ENCODE measurements around the gene DEPDC4. TPM values are rescaled to one million over a fixed set of nuclear protein-coding genes. Genes with fewer than 3 reads are reported as not detected.

Gene DEPDC4
- total and polyA plus RNA-seq, 2 of the 4 experiments (the other 2 are of a cell fraction) = 0.72 to 0.79 TPM

DNA sequence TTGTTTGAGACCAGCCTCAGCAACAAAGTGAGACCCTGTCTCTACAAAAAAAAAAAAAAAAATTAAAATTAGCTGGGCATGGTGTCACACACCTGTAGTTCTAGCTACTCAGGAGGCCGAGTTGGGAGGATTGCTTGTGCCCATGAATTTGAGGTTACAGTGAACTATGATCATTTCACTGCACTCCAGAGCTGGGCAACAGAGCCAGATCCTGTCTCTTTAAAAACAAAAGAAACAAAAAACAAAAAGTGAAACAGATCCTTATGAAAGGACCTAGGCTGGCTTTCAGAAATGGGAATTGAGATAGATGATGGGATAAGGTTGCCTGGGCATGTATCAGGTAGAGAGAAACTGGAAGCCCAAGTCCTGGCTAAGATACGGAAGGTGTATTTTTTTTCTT lies 52.4 kb downstream of the DEPDC4 start:
- Histone ChIP-seq H2BK15ac (ENCODE audit: low read depth, low read length) (no peak overlapping the region), H2AK9ac (replicated peaks; ENCODE audit: low read depth, low read length, poor library complexity) (no peak overlapping the region), H3K56ac (ENCODE audit: extremely low read depth, insufficient read depth, low read length) (no peak overlapping the region), H3K27ac (ENCODE audit: insufficient read depth, low read length) (no peak overlapping the region), H3K14ac (replicated peaks; ENCODE audit: low read depth, low read length) (no peak overlapping the region), H2AK5ac (ENCODE audit: low read depth, low read length) (no peak overlapping the region), H4K91ac (ENCODE audit: insufficient read depth, low read depth, low read length) (no peak overlapping the region), H2BK5ac (ENCODE audit: low read depth, low read length, poor library complexity, severe bottlenecking) (no peak overlapping the region), H3K9ac (ENCODE audit: low read depth, low read length) (no peak overlapping the region), H3K4ac (ENCODE audit: low read depth, low read length) (no peak overlapping the region), H2BK20ac (ENCODE audit: low read depth, low read length) (no peak overlapping the region), H3K79me1 (ENCODE audit: low read depth in 1 of 2, low read length in 2 of 2) (no peaks in the 10 kb centered on the region), H3K9me3 (ENCODE audit: control insufficient read depth, insufficient read depth, low read length) (no peaks in the 10 kb centered on the region), H3K4me2 (ENCODE audit: low read depth, low read length) (no peak overlapping the region), H4K8ac (ENCODE audit: low read depth in 2 of 2, low read length in 2 of 2) (no peak overlapping the region), H2BK120ac (ENCODE audit: low read depth, low read length) (no peak overlapping the region), H3K27me3 (ENCODE audit: control insufficient read depth, insufficient read depth, low read length) (no peaks in the 10 kb centered on the region), H3K23ac (ENCODE audit: low read depth, low read length) (no peak overlapping the region), H3K4me1 (ENCODE audit: control insufficient read depth, insufficient read depth, low read length) (no peaks in the 10 kb centered on the region), H4K5ac (ENCODE audit: low read depth, low read length) (no peak overlapping the region), H3K36me3 (ENCODE audit: control insufficient read depth, insufficient read depth, low read length) (peaks cover 22% of the 10 kb centered on the region), H3K9me1 (ENCODE audit: insufficient read depth, low read length) (peaks cover 4% of the 10 kb centered on the region; the same call in 1 of the 2 replicates), H2AFZ (replicated peaks; ENCODE audit: low read length, poor library complexity) (no peak overlapping the region), H4K20me1 (ENCODE audit: insufficient read depth, low read length) (no peaks in the 10 kb centered on the region), H3K18ac (ENCODE audit: low read depth, low read length) (no peak overlapping the region), H3K4me3 (ENCODE audit: insufficient read depth, low read depth, low read length) (no peak overlapping the region)
- BruUV-seq (replicated peaks) = no TSS peak
- ChIA-PET CTCF (interaction anchor here (0.6 to 1.4 kb wide), 2 partner anchors 12 to 138 kb away, joined by 3 read pairs; no protein-coding TSS in a partner anchor), POLR2A (ENCODE audit: unreplicated experiment) (interaction anchor here (0.6 kb wide), 1 partner anchor 10 kb away, joined by 3 read pairs; no protein-coding TSS in a partner anchor)
- TF ChIP-seq CHD1 (IDR thresholded peaks at IDR 0.05; ENCODE audit: low read depth, low read length) (no peak), CTCF (conservative IDR thresholded peaks at IDR 0.05; ENCODE audit: low read depth, low read length) (no peak), POLR2A (IDR thresholded peaks at IDR 0.05; ENCODE audit: low read depth, low read length) (no peak), CEBPB (IDR thresholded peaks at IDR 0.05; ENCODE audit: low read depth, low read length) (no peak), RCOR1 (IDR thresholded peaks at IDR 0.05; ENCODE audit: insufficient replicate concordance, low read length) (no peak), FOS (IDR thresholded peaks at IDR 0.05; ENCODE audit: low read depth, low read length) (no peak), BHLHE40 (IDR thresholded peaks at IDR 0.05; ENCODE audit: low read depth, low read length) (no peak), MXI1 (IDR thresholded peaks at IDR 0.05; ENCODE audit: borderline replicate concordance, low read depth, low read length) (no peak), NFE2L2 (IDR thresholded peaks at IDR 0.05; ENCODE audit: low read depth, low read length) (no peak), MAFK (IDR thresholded peaks at IDR 0.05; ENCODE audit: low read depth, low read length) (no peak), RAD21 (IDR thresholded peaks at IDR 0.05; ENCODE audit: low read length) (no peak), MAZ (IDR thresholded peaks at IDR 0.05; ENCODE audit: borderline replicate concordance, low read depth, low read length) (no peak), RFX5 (IDR thresholded peaks at IDR 0.05; ENCODE audit: low read depth, low read length) (no peak)
- TF ChIP-seq, protein P1, sequence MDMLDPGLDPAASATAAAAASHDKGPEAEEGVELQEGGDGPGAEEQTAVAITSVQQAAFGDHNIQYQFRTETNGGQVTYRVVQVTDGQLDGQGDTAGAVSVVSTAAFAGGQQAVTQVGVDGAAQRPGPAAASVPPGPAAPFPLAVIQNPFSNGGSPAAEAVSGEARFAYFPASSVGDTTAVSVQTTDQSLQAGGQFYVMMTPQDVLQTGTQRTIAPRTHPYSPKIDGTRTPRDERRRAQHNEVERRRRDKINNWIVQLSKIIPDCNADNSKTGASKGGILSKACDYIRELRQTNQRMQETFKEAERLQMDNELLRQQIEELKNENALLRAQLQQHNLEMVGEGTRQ (IDR thresholded peaks at IDR 0.05; ENCODE audit: low read depth, low read length) = no peak
- TF ChIP-seq, protein P2, sequence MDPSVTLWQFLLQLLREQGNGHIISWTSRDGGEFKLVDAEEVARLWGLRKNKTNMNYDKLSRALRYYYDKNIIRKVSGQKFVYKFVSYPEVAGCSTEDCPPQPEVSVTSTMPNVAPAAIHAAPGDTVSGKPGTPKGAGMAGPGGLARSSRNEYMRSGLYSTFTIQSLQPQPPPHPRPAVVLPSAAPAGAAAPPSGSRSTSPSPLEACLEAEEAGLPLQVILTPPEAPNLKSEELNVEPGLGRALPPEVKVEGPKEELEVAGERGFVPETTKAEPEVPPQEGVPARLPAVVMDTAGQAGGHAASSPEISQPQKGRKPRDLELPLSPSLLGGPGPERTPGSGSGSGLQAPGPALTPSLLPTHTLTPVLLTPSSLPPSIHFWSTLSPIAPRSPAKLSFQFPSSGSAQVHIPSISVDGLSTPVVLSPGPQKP (IDR thresholded peaks at IDR 0.05; ENCODE audit: borderline replicate concordance, low read depth, low read length) = no peak
- DNase-seq = no peak
- no peak for ATAC-seq (ENCODE audit: low read depth)
- no CpG with 5 or more reads among the region's 2 CpGs for WGBS, 2 experiments (ENCODE audit: extremely low coverage in 2 of 2, insufficient read length in 1 of 2)
- dilution Hi-C loops (cut with HindIII; ENCODE audit: low sequenced_read_pairs, unreplicated experiment) (no loop called here), intact Hi-C loops (cut with micrococcal nuclease) (no loop called here), in situ Hi-C loops (cut with MboI; ENCODE audit: low sequenced_read_pairs) (no loop called here)

Measured in IMR-90 (cell line).